Measurements from ENCODE around the gene NDUFS7. TPM values are rescaled to one million over a fixed set of nuclear protein-coding genes. Genes with fewer than 3 reads are reported as not detected.
"Not testable (repeated sequence)": the region's sequence is repeated elsewhere in the genome, so short reads cannot be mapped to it uniquely, and the experiment has no call there.

The NDUFS7 gene
- total RNA-seq, 4 donors from 2014 or later: 259 to 497 (median 377) TPM

- peak; percentile 77 to 90 for DNase-seq
- H3K27me3 ChIP-seq: no peaks in the 10 kb centered on the region
- H3K27ac ChIP-seq: peak overlapping the region; percentile 93 to 98 (median 94)
- H3K4me1 ChIP-seq: peaks cover 69 to 72% of the 10 kb centered on the region in 2 donors
- H3K9me3 ChIP-seq: no peaks in the 10 kb centered on the region
- TF ChIP-seq CTCF (IDR thresholded peaks at IDR 0.05 in 4 of 5, conservative IDR thresholded peaks at IDR 0.05 in 1 of 5) (no peak), POLR2A (IDR thresholded peaks at IDR 0.05) (peak; percentile 39 to 77)
- ATAC-seq: peak; percentile 84 to 85
- intact Hi-C loops (cut with DNase I; ENCODE audit: low total_unique reads) (loop anchor here (10.0 kb wide), 1 partner anchor 648 kb away; no protein-coding TSS in a partner anchor), in situ Hi-C loops (cut with MboI; ENCODE audit: low sequenced_read_pairs in 4 of 4) (no loop called here)
- H3K4me3 ChIP-seq: peak overlapping the region in 1 of 4 donors; percentile 15
- H3K36me3 ChIP-seq: peaks cover 0 to 31% of the 10 kb centered on the region in 2 donors
Observed at GRCh38 chr19:1417145-1417544, 33.4 kb downstream of the NDUFS7 start.

- in situ Hi-C loops (cut with MboI; ENCODE audit: low sequenced_read_pairs in 4 of 4) (no loop called here), intact Hi-C loops (cut with DNase I; ENCODE audit: low total_unique reads) (loop anchor here (2.0 to 10.0 kb wide), 2 partner anchors 21 to 647 kb away; partner anchors contain the start of gene RPS15)
- DNase-seq: peak in 1 of 2 donors; percentile 50
- peak overlapping the region; percentile 93 to 98 (median 94) for H3K27ac ChIP-seq
- ATAC-seq: peak in 1 of 2 donors; percentile 12
- H3K4me1 ChIP-seq: peaks cover 62 to 71% of the 10 kb centered on the region in 2 donors
- peaks cover 0 to 35% of the 10 kb centered on the region in 2 donors for H3K36me3 ChIP-seq
- no peak overlapping the region for H3K4me3 ChIP-seq
- H3K27me3 ChIP-seq: no peaks in the 10 kb centered on the region
- TF ChIP-seq CTCF (IDR thresholded peaks at IDR 0.05 in 4 of 5, conservative IDR thresholded peaks at IDR 0.05 in 1 of 5): no peak
- TF ChIP-seq POLR2A (IDR thresholded peaks at IDR 0.05): no peak
- no peaks in the 10 kb centered on the region for H3K9me3 ChIP-seq
Observed at GRCh38 chr19:1417681-1418495, 34.2 kb downstream of the NDUFS7 start.

- ATAC-seq: no peak
- Histone ChIP-seq H3K4me3 (no peak overlapping the region), H3K36me3 (peaks cover 0 to 40% of the 10 kb centered on the region in 2 donors), H3K4me1 (peaks cover 56 to 67% of the 10 kb centered on the region in 2 donors), H3K9me3 (no peaks in the 10 kb centered on the region), H3K27me3 (no peaks in the 10 kb centered on the region), H3K27ac (peak overlapping the region; percentile 93 to 98 (median 94))
- intact Hi-C loops (cut with DNase I; ENCODE audit: low total_unique reads) (loop anchor here (2.0 to 10.0 kb wide), 2 partner anchors 20 to 646 kb away; partner anchors contain the start of gene RPS15), in situ Hi-C loops (cut with MboI; ENCODE audit: low sequenced_read_pairs in 4 of 4) (no loop called here)
- TF ChIP-seq CTCF (IDR thresholded peaks at IDR 0.05 in 4 of 5, conservative IDR thresholded peaks at IDR 0.05 in 1 of 5): no peak
- TF ChIP-seq POLR2A (IDR thresholded peaks at IDR 0.05): no peak
- no peak for DNase-seq
Observed at GRCh38 chr19:1418496-1418775, 34.7 kb downstream of the NDUFS7 start.

- peaks cover 51 to 62% of the 10 kb centered on the region in 2 donors for H3K4me1 ChIP-seq
- H3K27ac ChIP-seq: peak overlapping the region; percentile 93 to 98 (median 94)
- in situ Hi-C loops (cut with MboI; ENCODE audit: low sequenced_read_pairs in 4 of 4) (no loop called here), intact Hi-C loops (cut with DNase I; ENCODE audit: low total_unique reads) (loop anchor here (2.0 to 10.0 kb wide), 2 partner anchors 20 to 646 kb away; partner anchors contain the start of gene RPS15)
- TF ChIP-seq POLR2A (IDR thresholded peaks at IDR 0.05) (peak in 1 of 2 donors; percentile 19), CTCF (IDR thresholded peaks at IDR 0.05 in 4 of 5, conservative IDR thresholded peaks at IDR 0.05 in 1 of 5) (no peak)
- peak; percentile 57 to 61 for ATAC-seq
- H3K36me3 ChIP-seq: peaks cover 0 to 46% of the 10 kb centered on the region in 2 donors
- H3K9me3 ChIP-seq: no peaks in the 10 kb centered on the region
- peak in 1 of 2 donors; percentile 65 for DNase-seq
- H3K27me3 ChIP-seq: no peaks in the 10 kb centered on the region
- no peak overlapping the region for H3K4me3 ChIP-seq
Observed at GRCh38 chr19:1418951-1419738, 35.4 kb downstream of the NDUFS7 start.

- in situ Hi-C loops (cut with MboI; ENCODE audit: low sequenced_read_pairs in 4 of 4); DNase-seq; ATAC-seq; intact Hi-C loops (cut with DNase I; ENCODE audit: low total_unique reads); H3K27me3 ChIP-seq; H3K4me3 ChIP-seq; H3K9me3 ChIP-seq: not testable (repeated sequence)
- Histone ChIP-seq H3K4me1 (peaks cover 42 to 55% of the 10 kb centered on the region in 2 donors), H3K36me3 (peaks cover 0 to 54% of the 10 kb centered on the region in 2 donors), H3K27ac (peak overlapping the region in 2 of 4 donors; percentile 62 to 93)
Observed at GRCh38 chr19:1420085-1420484, 36.4 kb downstream of the NDUFS7 start.
